GM13976 (cell line): ENCODE data around the gene SLC6A1.

Source experiments
- DNase-seq: peaks from one replicate; pipeline ENCODE4 v3.0.0; 2012; ENCODE audit warnings: low spot score
- CTCF ChIP-seq: IDR thresholded peaks from 2 replicates; pipeline ENCODE4 v1.5.1; 2012; ENCODE audit warnings: borderline replicate concordance, mild to moderate bottlenecking; ENCODE audit not compliant: insufficient read depth; ENCODE audit errors: extremely low read depth, missing control alignments, control extremely low read depth
- in situ Hi-C: fragments of 300-500 bp; cut with MboI; formaldehyde crosslinking; loops from one replicate; pipeline ENCODE4 v1.12.0; 2022; ENCODE audit warnings: low sequenced_read_pairs, mixed read lengths, inconsistent platforms; ENCODE audit not compliant: unreplicated experiment

SLC6A1 gene

GRCh38 chr3:10992017-10992942 is at the start of gene SLC6A1:
Gene SLC6A1 (plus strand): TSS chr3:10992748. CDS start chr3:11017212, 24,464 bp downstream.
- no peak for TF ChIP-seq CTCF
- no peak for DNase-seq
- in situ Hi-C loops: no loop called here

GRCh38 chr3:10944866-10945265 is 47.7 kb upstream of the SLC6A1 start:
- no peak for DNase-seq
- in situ Hi-C loops: loop anchor here (25.0 kb wide), 1 partner anchor 392 kb away; no protein-coding TSS in a partner anchor
- TF ChIP-seq CTCF: no peak

GRCh38 chr3:10945683-10946287 is 46.8 kb upstream of the SLC6A1 start:
- DNase-seq: peak; percentile 81
- in situ Hi-C loops: loop anchor here (25.0 kb wide), 1 partner anchor 392 kb away; no protein-coding TSS in a partner anchor
- peak; percentile 75 for TF ChIP-seq CTCF

- in situ Hi-C loops: loop anchor here (25.0 kb wide), 1 partner anchor 391 kb away; no protein-coding TSS in a partner anchor
- no peak for TF ChIP-seq CTCF
- no peak for DNase-seq
Observed at GRCh38 chr3:10946526-10946925, 46.0 kb upstream of the SLC6A1 start.

- no peak for DNase-seq
- TF ChIP-seq CTCF: no peak
- in situ Hi-C loops: loop anchor here (25.0 kb wide), 1 partner anchor 389 kb away; no protein-coding TSS in a partner anchor
Observed at GRCh38 chr3:10948326-10948725, 44.2 kb upstream of the SLC6A1 start.

GRCh38 chr3:10949197-10949596 is 43.4 kb upstream of the SLC6A1 start:
- no peak for DNase-seq
- in situ Hi-C loops: loop anchor here (25.0 kb wide), 1 partner anchor 388 kb away; no protein-coding TSS in a partner anchor
- TF ChIP-seq CTCF: no peak
